ENCODE measurements around the gene MAPK7.
"Not testable (repeated sequence)": the region's sequence is repeated elsewhere in the genome, so short reads cannot be mapped to it uniquely, and the experiment has no call there.

MAPK7 gene

GRCh38 chr17:19353401-19353800 is 24.9 kb upstream of the MAPK7 start:
- H3K9me3 ChIP-seq (ENCODE audit: control insufficient read depth in 2 of 2, low read length in 2 of 2); H3K4me3 ChIP-seq (ENCODE audit: low read length in 2 of 2); H3K9ac ChIP-seq (ENCODE audit: low read depth in 1 of 2, low read length in 2 of 2); H3K4me1 ChIP-seq (ENCODE audit: control insufficient read depth in 2 of 2, insufficient read depth in 2 of 2, low read length in 2 of 2); H3K27me3 ChIP-seq (ENCODE audit: control insufficient read depth in 2 of 2, insufficient read depth in 2 of 2, low read length in 2 of 2); H3K27ac ChIP-seq (ENCODE audit: low read depth in 2 of 2, low read length in 2 of 2); H3K36me3 ChIP-seq (ENCODE audit: control insufficient read depth in 2 of 2, insufficient read depth in 2 of 2, low read length in 2 of 2): not testable (repeated sequence)

- Histone ChIP-seq H3K27me3 (ENCODE audit: control insufficient read depth in 2 of 2, insufficient read depth in 2 of 2, low read length in 2 of 2) (no peaks in the 10 kb centered on the region), H3K4me1 (ENCODE audit: control insufficient read depth in 2 of 2, insufficient read depth in 2 of 2, low read length in 2 of 2) (no peaks in the 10 kb centered on the region), H3K27ac (ENCODE audit: low read depth in 2 of 2, low read length in 2 of 2) (no peak overlapping the region), H3K36me3 (ENCODE audit: control insufficient read depth in 2 of 2, insufficient read depth in 2 of 2, low read length in 2 of 2) (peaks cover 0 to 4% of the 10 kb centered on the region in 2 donors), H3K4me3 (ENCODE audit: low read length in 2 of 2) (no peak overlapping the region), H3K9ac (ENCODE audit: low read depth in 1 of 2, low read length in 2 of 2) (no peak overlapping the region), H3K9me3 (ENCODE audit: control insufficient read depth in 2 of 2, low read length in 2 of 2) (no peaks in the 10 kb centered on the region)
These were observed 23.6 kb upstream of the MAPK7 start for GRCh38 chr17:19354748-19355147.

- Histone ChIP-seq H3K4me3 (ENCODE audit: low read length in 2 of 2) (no peak overlapping the region), H3K9ac (ENCODE audit: low read depth in 1 of 2, low read length in 2 of 2) (no peak overlapping the region), H3K36me3 (ENCODE audit: control insufficient read depth in 2 of 2, insufficient read depth in 2 of 2, low read length in 2 of 2) (peaks cover 0 to 4% of the 10 kb centered on the region in 2 donors), H3K9me3 (ENCODE audit: control insufficient read depth in 2 of 2, low read length in 2 of 2) (no peaks in the 10 kb centered on the region), H3K27me3 (ENCODE audit: control insufficient read depth in 2 of 2, insufficient read depth in 2 of 2, low read length in 2 of 2) (no peaks in the 10 kb centered on the region), H3K4me1 (ENCODE audit: control insufficient read depth in 2 of 2, insufficient read depth in 2 of 2, low read length in 2 of 2) (peaks cover 6% of the 10 kb centered on the region in 2 donors), H3K27ac (ENCODE audit: low read depth in 2 of 2, low read length in 2 of 2) (no peak overlapping the region)
These were observed 20.9 kb upstream of the MAPK7 start for GRCh38 chr17:19357351-19357750.

GRCh38 chr17:19357761-19358160 is 20.5 kb upstream of the MAPK7 start:
- Histone ChIP-seq H3K9me3 (ENCODE audit: control insufficient read depth in 2 of 2, low read length in 2 of 2) (no peaks in the 10 kb centered on the region), H3K27me3 (ENCODE audit: control insufficient read depth in 2 of 2, insufficient read depth in 2 of 2, low read length in 2 of 2) (no peaks in the 10 kb centered on the region), H3K36me3 (ENCODE audit: control insufficient read depth in 2 of 2, insufficient read depth in 2 of 2, low read length in 2 of 2) (peaks cover 0 to 4% of the 10 kb centered on the region in 2 donors), H3K9ac (ENCODE audit: low read depth in 1 of 2, low read length in 2 of 2) (no peak overlapping the region), H3K4me1 (ENCODE audit: control insufficient read depth in 2 of 2, insufficient read depth in 2 of 2, low read length in 2 of 2) (peaks cover 6% of the 10 kb centered on the region in 2 donors), H3K4me3 (ENCODE audit: low read length in 2 of 2) (no peak overlapping the region), H3K27ac (ENCODE audit: low read depth in 2 of 2, low read length in 2 of 2) (no peak overlapping the region)

- Histone ChIP-seq H3K9me3 (ENCODE audit: control insufficient read depth in 2 of 2, low read length in 2 of 2) (no peaks in the 10 kb centered on the region), H3K4me3 (ENCODE audit: low read length in 2 of 2) (no peak overlapping the region), H3K4me1 (ENCODE audit: control insufficient read depth in 2 of 2, insufficient read depth in 2 of 2, low read length in 2 of 2) (peaks cover 6 to 11% of the 10 kb centered on the region in 2 donors), H3K27me3 (ENCODE audit: control insufficient read depth in 2 of 2, insufficient read depth in 2 of 2, low read length in 2 of 2) (no peaks in the 10 kb centered on the region), H3K27ac (ENCODE audit: low read depth in 2 of 2, low read length in 2 of 2) (no peak overlapping the region), H3K36me3 (ENCODE audit: control insufficient read depth in 2 of 2, insufficient read depth in 2 of 2, low read length in 2 of 2) (peaks cover 0 to 4% of the 10 kb centered on the region in 2 donors), H3K9ac (ENCODE audit: low read depth in 1 of 2, low read length in 2 of 2) (no peak overlapping the region)
These were observed 19.1 kb upstream of the MAPK7 start for GRCh38 chr17:19359151-19359550.

- Histone ChIP-seq H3K4me1 (ENCODE audit: control insufficient read depth in 2 of 2, insufficient read depth in 2 of 2, low read length in 2 of 2) (peaks cover 6 to 11% of the 10 kb centered on the region in 2 donors), H3K9me3 (ENCODE audit: control insufficient read depth in 2 of 2, low read length in 2 of 2) (no peaks in the 10 kb centered on the region), H3K27ac (ENCODE audit: low read depth in 2 of 2, low read length in 2 of 2) (no peak overlapping the region), H3K36me3 (ENCODE audit: control insufficient read depth in 2 of 2, insufficient read depth in 2 of 2, low read length in 2 of 2) (peaks cover 0 to 4% of the 10 kb centered on the region in 2 donors), H3K27me3 (ENCODE audit: control insufficient read depth in 2 of 2, insufficient read depth in 2 of 2, low read length in 2 of 2) (no peaks in the 10 kb centered on the region), H3K4me3 (ENCODE audit: low read length in 2 of 2) (no peak overlapping the region), H3K9ac (ENCODE audit: low read depth in 1 of 2, low read length in 2 of 2) (no peak overlapping the region)
These were observed 18.4 kb upstream of the MAPK7 start for GRCh38 chr17:19359856-19360255.

GRCh38 chr17:19360772-19361171 is 17.5 kb upstream of the MAPK7 start:
- Histone ChIP-seq H3K4me1 (ENCODE audit: control insufficient read depth in 2 of 2, insufficient read depth in 2 of 2, low read length in 2 of 2) (peaks cover 6 to 11% of the 10 kb centered on the region in 2 donors), H3K36me3 (ENCODE audit: control insufficient read depth in 2 of 2, insufficient read depth in 2 of 2, low read length in 2 of 2) (peaks cover 0 to 4% of the 10 kb centered on the region in 2 donors), H3K27me3 (ENCODE audit: control insufficient read depth in 2 of 2, insufficient read depth in 2 of 2, low read length in 2 of 2) (no peaks in the 10 kb centered on the region), H3K27ac (ENCODE audit: low read depth in 2 of 2, low read length in 2 of 2) (no peak overlapping the region), H3K9me3 (ENCODE audit: control insufficient read depth in 2 of 2, low read length in 2 of 2) (no peaks in the 10 kb centered on the region), H3K4me3 (ENCODE audit: low read length in 2 of 2) (no peak overlapping the region), H3K9ac (ENCODE audit: low read depth in 1 of 2, low read length in 2 of 2) (no peak overlapping the region)

- Histone ChIP-seq H3K27me3 (ENCODE audit: control insufficient read depth in 2 of 2, insufficient read depth in 2 of 2, low read length in 2 of 2) (no peaks in the 10 kb centered on the region), H3K27ac (ENCODE audit: low read depth in 2 of 2, low read length in 2 of 2) (no peak overlapping the region), H3K4me1 (ENCODE audit: control insufficient read depth in 2 of 2, insufficient read depth in 2 of 2, low read length in 2 of 2) (peaks cover 6 to 11% of the 10 kb centered on the region in 2 donors), H3K36me3 (ENCODE audit: control insufficient read depth in 2 of 2, insufficient read depth in 2 of 2, low read length in 2 of 2) (peaks cover 0 to 4% of the 10 kb centered on the region in 2 donors), H3K9ac (ENCODE audit: low read depth in 1 of 2, low read length in 2 of 2) (no peak overlapping the region), H3K4me3 (ENCODE audit: low read length in 2 of 2) (no peak overlapping the region), H3K9me3 (ENCODE audit: control insufficient read depth in 2 of 2, low read length in 2 of 2) (no peaks in the 10 kb centered on the region)
These were observed 17.0 kb upstream of the MAPK7 start for GRCh38 chr17:19361326-19361725.

- peaks cover 0 to 4% of the 10 kb centered on the region in 2 donors for H3K36me3 ChIP-seq (ENCODE audit: control insufficient read depth in 2 of 2, insufficient read depth in 2 of 2, low read length in 2 of 2)
- peaks cover 6 to 11% of the 10 kb centered on the region in 2 donors for H3K4me1 ChIP-seq (ENCODE audit: control insufficient read depth in 2 of 2, insufficient read depth in 2 of 2, low read length in 2 of 2)
- H3K9ac ChIP-seq (ENCODE audit: low read depth in 1 of 2, low read length in 2 of 2): peak overlapping the region; percentile 7 to 57
- no peaks in the 10 kb centered on the region for H3K27me3 ChIP-seq (ENCODE audit: control insufficient read depth in 2 of 2, insufficient read depth in 2 of 2, low read length in 2 of 2)
- H3K4me3 ChIP-seq (ENCODE audit: low read length in 2 of 2): peak overlapping the region; percentile 88 to 92
- H3K9me3 ChIP-seq (ENCODE audit: control insufficient read depth in 2 of 2, low read length in 2 of 2): no peaks in the 10 kb centered on the region
- peak overlapping the region in 1 of 2 donors; percentile 94 for H3K27ac ChIP-seq (ENCODE audit: low read depth in 2 of 2, low read length in 2 of 2)
These were observed 16.4 kb upstream of the MAPK7 start for GRCh38 chr17:19361944-19362276.

GRCh38 chr17:19362277-19363113 is 15.8 kb upstream of the MAPK7 start, which contains the start of gene B9D1:
B9D1 (minus strand) TSS chr17:19362723; CDS start chr17:19362569, 154 bp downstream.
- Histone ChIP-seq H3K4me1 (ENCODE audit: control insufficient read depth in 2 of 2, insufficient read depth in 2 of 2, low read length in 2 of 2) (peaks cover 6 to 11% of the 10 kb centered on the region in 2 donors), H3K9me3 (ENCODE audit: control insufficient read depth in 2 of 2, low read length in 2 of 2) (no peaks in the 10 kb centered on the region), H3K27me3 (ENCODE audit: control insufficient read depth in 2 of 2, insufficient read depth in 2 of 2, low read length in 2 of 2) (no peaks in the 10 kb centered on the region), H3K27ac (ENCODE audit: low read depth in 2 of 2, low read length in 2 of 2) (peak within 1 kb of the TSS; percentile 94), H3K4me3 (ENCODE audit: low read length in 2 of 2) (peak within 1 kb of the TSS; percentile 88 to 92), H3K36me3 (ENCODE audit: control insufficient read depth in 2 of 2, insufficient read depth in 2 of 2, low read length in 2 of 2) (no peaks in the 10 kb centered on the region), H3K9ac (ENCODE audit: low read depth in 1 of 2, low read length in 2 of 2) (peak within 1 kb of the TSS; percentile 63 to 82)
